Amniotic epithelial cell (primary cell): ENCODE results near the gene ZNF326.

Experiments used
- DNase-seq: peaks from one replicate; pipeline ENCODE4 v3.0.0-alpha.2; 2010; ENCODE audit warnings: low read depth

Gene ZNF326

GRCh38 chr1:90074566-90074965, 79.7 kb downstream of the ZNF326 start:
- no peak for DNase-seq

DNA sequence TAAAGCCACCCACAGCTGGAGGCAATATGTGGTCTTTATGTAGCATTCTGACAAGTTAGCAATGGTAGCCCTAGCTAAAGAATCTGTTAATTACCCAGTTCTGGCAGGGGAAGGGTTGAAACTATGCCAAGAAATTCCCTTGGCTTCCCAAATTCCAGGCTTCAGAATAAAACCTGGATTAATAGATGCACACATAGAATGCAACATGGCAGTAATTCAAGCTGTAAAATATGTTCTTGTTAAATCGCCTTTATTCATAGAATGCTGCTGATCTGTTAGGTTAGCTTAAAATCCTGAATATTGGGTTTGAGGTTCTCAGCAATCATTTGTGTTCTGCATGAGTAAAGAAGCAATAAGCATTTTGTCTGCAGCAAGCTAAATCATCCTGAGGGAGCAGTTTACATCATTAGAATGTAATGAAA, 80.1 kb downstream of the ZNF326 start:
- DNase-seq: no peak

GRCh38 chr1:90083995-90084394, 89.1 kb downstream of the ZNF326 start:
- no peak for DNase-seq
